A549 (cell line): ENCODE results near the gene PRSS27. TPM values are rescaled to one million over a fixed set of nuclear protein-coding genes. Genes with fewer than 3 reads are reported as not detected.

Experiments
- BCL3 ChIP-seq: fragments of >200 bp; sonication (Bioruptor Twin); formaldehyde crosslinking; IDR thresholded peaks from 3 replicates; pipeline ENCODE4 v1.6.1; 2016
- CBX2 ChIP-seq: fragments of 200-600 bp; sonication (generic); IDR thresholded peaks from 2 replicates; pipeline ENCODE4 v1.6.1; 2016; ENCODE audit warnings: low read depth, mild to moderate bottlenecking, borderline replicate concordance
- CHD2 ChIP-seq: fragments of 150-350 bp; IDR thresholded peaks from 2 replicates; pipeline ENCODE4 v1.6.1; 2014; ENCODE audit warnings: low read length; ENCODE audit not compliant: partially characterized antibody
- CHD4 ChIP-seq: fragments of 200-600 bp; sonication (generic); IDR thresholded peaks from 2 replicates; pipeline ENCODE4 v1.6.1; 2016; ENCODE audit warnings: antibody characterized with exemption, mild to moderate bottlenecking, borderline replicate concordance
- CTCF ChIP-seq: fragments of >200 bp; sonication (Bioruptor Twin); formaldehyde crosslinking; IDR thresholded peaks from 3 replicates; pipeline ENCODE4 v1.5.1; 2016
- E2F6 ChIP-seq: IDR thresholded peaks from 2 replicates; pipeline ENCODE4 v1.6.1; 2012; ENCODE audit warnings: low read depth, borderline replicate concordance
- EHMT2 ChIP-seq: fragments of 200-600 bp; sonication (generic); IDR thresholded peaks from 2 replicates; pipeline ENCODE4 v1.6.1; 2016; ENCODE audit warnings: antibody characterized with exemption, low read depth, mild to moderate bottlenecking, moderate library complexity
- EP300 ChIP-seq, 2 experiments: fragments of >200 bp; sonication (Bioruptor Twin); formaldehyde crosslinking; IDR thresholded peaks; 2 replicates in 1 of 2; 3 replicates in 1 of 2; pipeline ENCODE4 v1.6.1; 2016 to 2017
- ESRRA ChIP-seq: fragments of 150-350 bp; IDR thresholded peaks from 2 replicates; pipeline ENCODE4 v1.6.1; 2014; ENCODE audit warnings: mild to moderate bottlenecking, low read length, borderline replicate concordance
- FOSB ChIP-seq: fragments of 250-450 bp; sonication (Bioruptor Pico); IDR thresholded peaks from 2 replicates; pipeline ENCODE4 v1.5.0; 2020; ENCODE audit warnings: mild to moderate bottlenecking, moderate library complexity
- FOSL2 ChIP-seq, 2 experiments: fragments of 450-650 bp in 1 of 2; fragments of >200 bp in 1 of 2; sonication (Bioruptor Twin) in 1 of 2; formaldehyde crosslinking; IDR thresholded peaks; 2 replicates each; pipeline versions ENCODE4 v1.5.0 to v1.6.1; 2016 to 2020; ENCODE audit warnings: mild to moderate bottlenecking in 1 of 2, moderate library complexity in 1 of 2
- GATA3 ChIP-seq: IDR thresholded peaks from 2 replicates; pipeline ENCODE4 v1.6.1; 2012; ENCODE audit warnings: borderline replicate concordance
- HOXA7 ChIP-seq: fragments of 250-450 bp; sonication (Bioruptor Pico); IDR thresholded peaks from 2 replicates; pipeline ENCODE4 v1.5.0; 2020; ENCODE audit warnings: mild to moderate bottlenecking, moderate library complexity
- HOXB5 ChIP-seq: fragments of 250-450 bp; sonication (Bioruptor Pico); IDR thresholded peaks from 2 replicates; pipeline ENCODE4 v1.5.0; 2020; ENCODE audit warnings: mild to moderate bottlenecking, moderate library complexity
- JUN ChIP-seq, 2 experiments: fragments of >200 bp; sonication (Bioruptor Twin); formaldehyde crosslinking; IDR thresholded peaks; 2 replicates in 1 of 2; 3 replicates in 1 of 2; pipeline ENCODE4 v1.6.1; 2016 to 2017
- KDM1A ChIP-seq: fragments of 200-600 bp; sonication (generic); IDR thresholded peaks from 2 replicates; pipeline ENCODE4 v1.6.1; 2016; ENCODE audit warnings: low read depth, mild to moderate bottlenecking
- KDM5A ChIP-seq: fragments of 200-600 bp; sonication (generic); IDR thresholded peaks from 2 replicates; pipeline ENCODE4 v1.6.1; 2016; ENCODE audit warnings: antibody characterized with exemption, mild to moderate bottlenecking
- MAZ ChIP-seq: fragments of 150-350 bp; IDR thresholded peaks from 2 replicates; pipeline ENCODE4 v1.6.1; 2014; ENCODE audit warnings: antibody characterized with exemption, low read depth, low read length, borderline replicate concordance
- PHF8 ChIP-seq: fragments of 200-600 bp; sonication (generic); IDR thresholded peaks from 2 replicates; pipeline ENCODE4 v1.6.1; 2016; ENCODE audit warnings: low read depth, mild to moderate bottlenecking, antibody characterized with exemption, moderate library complexity, borderline replicate concordance
- POLR2A ChIP-seq: IDR thresholded peaks from 2 replicates; pipeline ENCODE4 v1.6.1; 2012; ENCODE audit warnings: mild to moderate bottlenecking, low read length
- POLR2AphosphoS2 ChIP-seq: conservative IDR thresholded peaks from 2 replicates; pipeline ENCODE4 v1.6.1; 2012; ENCODE audit warnings: low read length, improper control_type of control experiment, inconsistent platforms
- RARB ChIP-seq: fragments of 250-450 bp; sonication (Bioruptor Pico); IDR thresholded peaks from 2 replicates; pipeline ENCODE4 v1.8.0; 2021; ENCODE audit warnings: mild to moderate bottlenecking, moderate library complexity
- RCOR1 ChIP-seq: fragments of 150-350 bp; IDR thresholded peaks from 2 replicates; pipeline ENCODE4 v1.6.1; 2014; ENCODE audit warnings: antibody characterized with exemption, low read length, low read depth
- RFX5 ChIP-seq: fragments of 450-650 bp; IDR thresholded peaks from 2 replicates; pipeline ENCODE4 v1.7.1; 2014; ENCODE audit warnings: antibody characterized with exemption, mild to moderate bottlenecking, moderate library complexity
- RNF2 ChIP-seq: fragments of 200-600 bp; sonication (generic); IDR thresholded peaks from 2 replicates; pipeline ENCODE4 v1.6.1; 2016; ENCODE audit warnings: low read depth, mild to moderate bottlenecking, antibody characterized with exemption, moderate library complexity, borderline replicate concordance
- SMC3 ChIP-seq: fragments of >200 bp; sonication (Bioruptor Twin); formaldehyde crosslinking; IDR thresholded peaks from 3 replicates; pipeline ENCODE4 v1.6.1; 2018; ENCODE audit warnings: inconsistent platforms
- SREBF2 ChIP-seq: fragments of 450-650 bp; IDR thresholded peaks from 2 replicates; pipeline ENCODE4 v1.6.1; 2014; ENCODE audit warnings: mild to moderate bottlenecking, moderate library complexity
- TP53 ChIP-seq: fragments of 250-450 bp; sonication (Bioruptor Pico); IDR thresholded peaks from 2 replicates; pipeline ENCODE4 v1.5.0; 2021; ENCODE audit warnings: mild to moderate bottlenecking, moderate library complexity
- ZC3H11A ChIP-seq: fragments of 450-650 bp; IDR thresholded peaks from 2 replicates; pipeline ENCODE4 v1.6.1; 2014; ENCODE audit warnings: antibody characterized with exemption, mild to moderate bottlenecking
- ZFP36 ChIP-seq: fragments of 450-650 bp; IDR thresholded peaks from 2 replicates; pipeline ENCODE4 v1.6.1; 2014; ENCODE audit warnings: borderline replicate concordance; ENCODE audit not compliant: partially characterized antibody
- ZSCAN20 ChIP-seq: fragments of 250-450 bp; sonication (Bioruptor Pico); IDR thresholded peaks from 2 replicates; pipeline ENCODE4 v1.8.0; 2022; ENCODE audit warnings: mild to moderate bottlenecking, moderate library complexity
- polyA plus RNA-seq, 4 experiments: library from polyadenylated mRNA; depleted of rRNA in 3 of 4; stranded (reverse); fragments of >200 nt; fragmentation: RNase III in 1 of 4; extraction: RNeasy Plus Mini Kit Qiagen cat#74134 plus additional on column Dnase treatment in 1 of 4; gene quantifications; 2 replicates in 3 of 4; 3 replicates in 1 of 4; pipeline ENCODE4 v1.2.3, GENCODE V29; 2011 to 2017
- TF ChIP-seq, protein P1 (sequence below): fragments of 450-650 bp; IDR thresholded peaks from 2 replicates; pipeline ENCODE4 v1.6.1; 2014; ENCODE audit warnings: antibody characterized with exemption
- TF ChIP-seq, protein P2 (sequence below): fragments of 250-450 bp; sonication (Bioruptor Pico); IDR thresholded peaks from 2 replicates; pipeline ENCODE4 v1.5.0; 2021; ENCODE audit warnings: mild to moderate bottlenecking, moderate library complexity, borderline replicate concordance
- TF ChIP-seq, protein P3 (sequence below): IDR thresholded peaks from 2 replicates; pipeline ENCODE4 v1.6.1; 2012
- TF ChIP-seq, protein P4 (sequence below): IDR thresholded peaks from 2 replicates; pipeline ENCODE4 v1.6.1; 2012

Gene PRSS27
- polyA plus RNA-seq, 2 of the 4 experiments (the other 2 are of a cell fraction), result 1.00 to 1.2 TPM

- no peak for TF ChIP-seq FOSB (CRISPR knock-in tag)
- no peak for TF ChIP-seq FOSL2 (IDR thresholded peaks at IDR 0.05)
- 0 out of 2 replicates have a peak, but pooled peaks have one; percentile 1 for TF ChIP-seq FOSL2 (CRISPR knock-in tag; IDR thresholded peaks at IDR 0.05)
- TF ChIP-seq, protein P1, sequence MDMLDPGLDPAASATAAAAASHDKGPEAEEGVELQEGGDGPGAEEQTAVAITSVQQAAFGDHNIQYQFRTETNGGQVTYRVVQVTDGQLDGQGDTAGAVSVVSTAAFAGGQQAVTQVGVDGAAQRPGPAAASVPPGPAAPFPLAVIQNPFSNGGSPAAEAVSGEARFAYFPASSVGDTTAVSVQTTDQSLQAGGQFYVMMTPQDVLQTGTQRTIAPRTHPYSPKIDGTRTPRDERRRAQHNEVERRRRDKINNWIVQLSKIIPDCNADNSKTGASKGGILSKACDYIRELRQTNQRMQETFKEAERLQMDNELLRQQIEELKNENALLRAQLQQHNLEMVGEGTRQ, result no peak
- 0 out of 2 replicates have a peak, but pooled peaks have one; percentile 37 for TF ChIP-seq E2F6
- TF ChIP-seq RARB (CRISPR knock-in tag), result no peak
- no peak for TF ChIP-seq RFX5
- TF ChIP-seq CHD2, result no peak
- TF ChIP-seq SREBF2, result no peak
- TF ChIP-seq, protein P2, sequence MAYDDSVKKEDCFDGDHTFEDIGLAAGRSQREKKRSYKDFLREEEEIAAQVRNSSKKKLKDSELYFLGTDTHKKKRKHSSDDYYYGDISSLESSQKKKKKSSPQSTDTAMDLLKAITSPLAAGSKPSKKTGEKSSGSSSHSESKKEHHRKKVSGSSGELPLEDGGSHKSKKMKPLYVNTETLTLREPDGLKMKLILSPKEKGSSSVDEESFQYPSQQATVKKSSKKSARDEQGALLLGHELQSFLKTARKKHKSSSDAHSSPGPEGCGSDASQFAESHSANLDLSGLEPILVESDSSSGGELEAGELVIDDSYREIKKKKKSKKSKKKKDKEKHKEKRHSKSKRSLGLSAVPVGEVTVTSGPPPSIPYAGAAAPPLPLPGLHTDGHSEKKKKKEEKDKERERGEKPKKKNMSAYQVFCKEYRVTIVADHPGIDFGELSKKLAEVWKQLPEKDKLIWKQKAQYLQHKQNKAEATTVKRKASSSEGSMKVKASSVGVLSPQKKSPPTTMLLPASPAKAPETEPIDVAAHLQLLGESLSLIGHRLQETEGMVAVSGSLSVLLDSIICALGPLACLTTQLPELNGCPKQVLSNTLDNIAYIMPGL (CRISPR knock-in tag), result no peak
- no peak for TF ChIP-seq ESRRA
- TF ChIP-seq ZFP36, result no peak
- TF ChIP-seq POLR2AphosphoS2, result no peak
- TF ChIP-seq RNF2, result no peak
- TF ChIP-seq KDM5A, result no peak
- TF ChIP-seq HOXB5, result peak; percentile 58; the same call in 1 of the 2 replicates
- no peak for TF ChIP-seq KDM1A
- TF ChIP-seq ZC3H11A, result no peak
- TF ChIP-seq GATA3, result no peak
- no peak for TF ChIP-seq POLR2A
- TF ChIP-seq PHF8, result no peak
- TF ChIP-seq JUN (IDR thresholded peaks at IDR 0.05), result peak in 1 of 2 experiments; percentile 70; a peak in 2 of 5 replicates
- no peak for TF ChIP-seq TP53 (CRISPR knock-in tag)
- TF ChIP-seq RCOR1, result no peak
- TF ChIP-seq, protein P3, sequence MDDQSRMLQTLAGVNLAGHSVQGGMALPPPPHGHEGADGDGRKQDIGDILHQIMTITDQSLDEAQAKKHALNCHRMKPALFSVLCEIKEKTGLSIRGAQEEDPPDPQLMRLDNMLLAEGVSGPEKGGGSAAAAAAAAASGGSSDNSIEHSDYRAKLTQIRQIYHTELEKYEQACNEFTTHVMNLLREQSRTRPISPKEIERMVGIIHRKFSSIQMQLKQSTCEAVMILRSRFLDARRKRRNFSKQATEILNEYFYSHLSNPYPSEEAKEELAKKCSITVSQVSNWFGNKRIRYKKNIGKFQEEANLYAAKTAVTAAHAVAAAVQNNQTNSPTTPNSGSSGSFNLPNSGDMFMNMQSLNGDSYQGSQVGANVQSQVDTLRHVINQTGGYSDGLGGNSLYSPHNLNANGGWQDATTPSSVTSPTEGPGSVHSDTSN, result no peak
- no peak for TF ChIP-seq CBX2
- TF ChIP-seq, protein P4, sequence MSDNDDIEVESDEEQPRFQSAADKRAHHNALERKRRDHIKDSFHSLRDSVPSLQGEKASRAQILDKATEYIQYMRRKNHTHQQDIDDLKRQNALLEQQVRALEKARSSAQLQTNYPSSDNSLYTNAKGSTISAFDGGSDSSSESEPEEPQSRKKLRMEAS, result peak; percentile 92
- TF ChIP-seq BCL3, result no peak
- peak; percentile 16; the same call in 1 of the 3 replicates for TF ChIP-seq SMC3
- TF ChIP-seq ZSCAN20 (CRISPR knock-in tag), result no peak
- TF ChIP-seq HOXA7 (CRISPR knock-in tag), result no peak
- peak in 1 of 2 experiments; percentile 12; a peak in 1 of 5 replicates for TF ChIP-seq EP300 (IDR thresholded peaks at IDR 0.05)
- TF ChIP-seq CTCF, result no peak
- no peak for TF ChIP-seq CHD4
- no peak for TF ChIP-seq EHMT2
- no peak for TF ChIP-seq MAZ
Measured at GRCh38 chr16:2752850-2753732, 33.1 kb upstream of the PRSS27 start (continued).
